Measurements from ENCODE around the gene TMEM11.

GRCh38 chr17:21160401-21160800 is 53.6 kb downstream of the TMEM11 start:
- TF ChIP-seq POLR2A (IDR thresholded peaks at IDR 0.05; ENCODE audit: low read length) (no peak), GATA1 (IDR thresholded peaks at IDR 0.05; ENCODE audit: low read depth, low read length) (no peak)

Data from erythroblast (primary cell).